Pancreas (tissue), 10 donors: ENCODE data around the gene CPEB4. TPM values are rescaled to one million over a fixed set of nuclear protein-coding genes. Genes with fewer than 3 reads are reported as not detected.

Experiments
- ATAC-seq, 4 donors: fragments of 200-7000 bp; cut with Tn5 transposase; one replicate each; pipeline versions ENCODE4 v1.8.0 to v1.9.1; 2020; ENCODE audit warnings: mild to moderate bottlenecking in 4 of 4, moderate library complexity in 4 of 4
- DNase-seq, 6 donors: peaks; one replicate each; pipeline ENCODE4 v3.0.0-alpha.2; 2020
- FAIRE-seq: peaks from 2 replicates; lab custom pipeline; 2012; peaks lifted over from hg19 to GRCh38; lab: Jason Lieb, UNC
- H3K27ac ChIP-seq, 4 donors: fragments of 200-600 bp; sonication (generic); 1 replicate in 3 of 4; 2 replicates in 1 of 4; pipeline versions ENCODE4 v1.5.0 to v1.8.0; 2020
- H3K27me3 ChIP-seq, 4 donors: fragments of 200-600 bp; one replicate each; pipeline ENCODE4 v1.8.0; 2021
- H3K36me3 ChIP-seq, 3 donors: fragments of 200-600 bp; sonication (generic) in 1 of 3; one replicate each; pipeline versions ENCODE4 v1.5.0 to v1.8.0; 2020 to 2021
- H3K4me1 ChIP-seq, 3 donors: fragments of 200-600 bp; one replicate each; pipeline ENCODE4 v1.8.0; 2021
- H3K4me3 ChIP-seq, 4 donors: fragments of 200-600 bp; sonication (generic) in 2 of 4; one replicate each; pipeline versions ENCODE4 v1.5.0 to v1.8.0; 2020 to 2021
- H3K9me3 ChIP-seq, 4 donors: fragments of 200-600 bp; one replicate each; pipeline ENCODE4 v1.8.0; 2021
- WGBS, 2 donors: extraction: QIAGEN DNeasy Blood & Tissue Kit; methylation state at CpG; one replicate each; pipeline ENCODE4 v1.1.7; 2013; 5-methylcytosine and 5-hydroxymethylcytosine counted together
- intact Hi-C, 3 donors: fragments of 100-400 bp; cut with DNase I; formaldehyde crosslinking; loops; one replicate each; pipeline versions ENCODE4 v1.11.1 to v1.14.2; 2022
- polyA plus RNA-seq, 2 donors: library from polyadenylated mRNA; stranded (reverse); fragments of 200-250 nt; gene quantifications; one replicate each; pipeline ENCODE4 v1.2.3, GENCODE V29; 2013
- total RNA-seq, 6 donors: library from RNA; stranded (reverse); fragmentation: NEBNext Ultra II Directional in 4 of 6; extraction: Animal tissue kit (Norgen Biotek cat#: 25700) in 4 of 6; gene quantifications; one replicate each; pipeline versions ENCODE4 v1.2.1 to v1.2.4, GENCODE V29; 2021 to 2023
- TF ChIP-seq, protein P1 (sequence below), 4 donors: fragments of 200-600 bp; sonication (generic) in 3 of 4; IDR thresholded peaks; one replicate each; pipeline versions ENCODE4 v1.5.0 to v1.8.0; 2021; ENCODE audit warnings: antibody characterized with exemption in 4 of 4
- donor health status: healthy with polysubstance abuse.
- donor health status: DM: no; HTN: no; CAD: no; lungs with moderate emphysema.
- donor health status: DM: no; HTN: no; CAD: no.
- donor health status: control.
- donor health status: control.
- donor health status: Bipolar disorder and iron deficiency.
- donor health status: DM: yes; HTN: yes; CAD: no.
- donor health status: DM: no; HTN: no; CAD: no.
- donor health status: DM: no; HTN: no; CAD: no.
- donor health status: DM: yes; HTN: yes; CAD: no.

CPEB4 gene
- total and polyA plus RNA-seq, 8 donors = 11.6 to 51.2 (median 26.2) TPM

- Histone ChIP-seq H3K27ac (no peak overlapping the region), H3K27me3 (no peaks in the 10 kb centered on the region), H3K36me3 (no peaks in the 10 kb centered on the region), H3K9me3 (no peaks in the 10 kb centered on the region), H3K4me3 (no peak overlapping the region), H3K4me1 (no peaks in the 10 kb centered on the region)
- 88 to 89% methylated on average over 4 of the region's 4 CpGs for WGBS, 2 donors
- no peak for DNase-seq
- ATAC-seq = no peak
- TF ChIP-seq, protein P1, sequence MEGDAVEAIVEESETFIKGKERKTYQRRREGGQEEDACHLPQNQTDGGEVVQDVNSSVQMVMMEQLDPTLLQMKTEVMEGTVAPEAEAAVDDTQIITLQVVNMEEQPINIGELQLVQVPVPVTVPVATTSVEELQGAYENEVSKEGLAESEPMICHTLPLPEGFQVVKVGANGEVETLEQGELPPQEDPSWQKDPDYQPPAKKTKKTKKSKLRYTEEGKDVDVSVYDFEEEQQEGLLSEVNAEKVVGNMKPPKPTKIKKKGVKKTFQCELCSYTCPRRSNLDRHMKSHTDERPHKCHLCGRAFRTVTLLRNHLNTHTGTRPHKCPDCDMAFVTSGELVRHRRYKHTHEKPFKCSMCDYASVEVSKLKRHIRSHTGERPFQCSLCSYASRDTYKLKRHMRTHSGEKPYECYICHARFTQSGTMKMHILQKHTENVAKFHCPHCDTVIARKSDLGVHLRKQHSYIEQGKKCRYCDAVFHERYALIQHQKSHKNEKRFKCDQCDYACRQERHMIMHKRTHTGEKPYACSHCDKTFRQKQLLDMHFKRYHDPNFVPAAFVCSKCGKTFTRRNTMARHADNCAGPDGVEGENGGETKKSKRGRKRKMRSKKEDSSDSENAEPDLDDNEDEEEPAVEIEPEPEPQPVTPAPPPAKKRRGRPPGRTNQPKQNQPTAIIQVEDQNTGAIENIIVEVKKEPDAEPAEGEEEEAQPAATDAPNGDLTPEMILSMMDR (IDR thresholded peaks at IDR 0.05) = no peak
- intact Hi-C loops = no loop called here
- FAIRE-seq = no peak
These were observed 111.9 kb downstream of the CPEB4 start for GRCh38 chr5:174000076-174000475.

GRCh38 chr5:174003795-174004194 lies 115.6 kb downstream of the CPEB4 start:
- FAIRE-seq = no peak
- Histone ChIP-seq H3K27me3 (no peaks in the 10 kb centered on the region), H3K4me1 (no peaks in the 10 kb centered on the region), H3K4me3 (no peak overlapping the region), H3K36me3 (no peaks in the 10 kb centered on the region), H3K27ac (no peak overlapping the region), H3K9me3 (no peaks in the 10 kb centered on the region)
- TF ChIP-seq, protein P1 (IDR thresholded peaks at IDR 0.05) = no peak
- no peak for ATAC-seq
- intact Hi-C loops = no loop called here
- no peak for DNase-seq

- DNase-seq = no peak
- WGBS, 2 donors = 83 to 88% methylated on average over 5 of the region's 5 CpGs
- H3K4me1 ChIP-seq = no peaks in the 10 kb centered on the region
- no peak for FAIRE-seq
- TF ChIP-seq, protein P1 (IDR thresholded peaks at IDR 0.05) = no peak
- no peak overlapping the region for H3K4me3 ChIP-seq
- no peaks in the 10 kb centered on the region for H3K36me3 ChIP-seq
- no peak overlapping the region for H3K27ac ChIP-seq
- intact Hi-C loops = no loop called here
- H3K27me3 ChIP-seq = no peaks in the 10 kb centered on the region
- no peak for ATAC-seq
- no peaks in the 10 kb centered on the region for H3K9me3 ChIP-seq
These were observed 120.8 kb downstream of the CPEB4 start for GRCh38 chr5:174008922-174009321.

DNA sequence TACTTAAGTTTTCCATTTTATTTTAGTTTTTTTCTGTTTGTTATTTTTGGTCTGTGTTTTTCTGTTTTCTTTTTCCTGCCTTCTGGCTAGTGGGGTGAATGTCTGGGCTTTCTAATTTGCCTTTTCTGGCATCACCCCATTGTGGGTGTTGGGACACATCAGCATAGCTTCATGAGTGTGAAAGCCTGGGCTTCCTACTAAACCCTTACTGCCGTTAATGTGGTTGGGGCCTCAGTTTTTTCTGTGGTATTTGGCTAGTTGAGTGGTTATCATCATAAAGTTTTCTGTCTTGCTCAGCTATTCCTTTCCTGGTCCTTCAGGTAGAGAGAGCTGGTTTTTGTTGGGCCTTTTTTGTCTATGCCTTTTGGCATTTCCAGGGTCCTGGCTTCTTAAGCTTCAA lies 122.2 kb downstream of the CPEB4 start:
- TF ChIP-seq, protein P1 (IDR thresholded peaks at IDR 0.05) = no peak
- intact Hi-C loops = no loop called here
- H3K36me3 ChIP-seq = no peaks in the 10 kb centered on the region
- no peak overlapping the region for H3K4me3 ChIP-seq
- no peaks in the 10 kb centered on the region for H3K9me3 ChIP-seq
- WGBS, 2 donors = 67 to 68% methylated on average over 1 of the region's 1 CpG
- no peaks in the 10 kb centered on the region for H3K27me3 ChIP-seq
- FAIRE-seq (no peak), ATAC-seq (no peak), DNase-seq (no peak)
- no peak overlapping the region for H3K27ac ChIP-seq
- H3K4me1 ChIP-seq = no peaks in the 10 kb centered on the region

- no peaks in the 10 kb centered on the region for H3K36me3 ChIP-seq
- DNase-seq = no peak
- ATAC-seq = no peak
- TF ChIP-seq, protein P1 (IDR thresholded peaks at IDR 0.05) = no peak
- no peaks in the 10 kb centered on the region for H3K9me3 ChIP-seq
- no peak overlapping the region for H3K4me3 ChIP-seq
- FAIRE-seq = no peak
- no peaks in the 10 kb centered on the region for H3K4me1 ChIP-seq
- 54 to 62% methylated on average over 3 of the region's 3 CpGs for WGBS, 2 donors
- H3K27me3 ChIP-seq = no peaks in the 10 kb centered on the region
- intact Hi-C loops = no loop called here
- no peak overlapping the region for H3K27ac ChIP-seq
These were observed 123.3 kb downstream of the CPEB4 start for GRCh38 chr5:174011441-174011840.

Other genes starting within 250 kb of the CPEB4 start
- under 1 TPM in 2 of 6 donors, not detected in 4; 0.08 to 0.09 TPM for gene C5orf47, start 100.8 kb downstream of the CPEB4 start, total RNA-seq
- gene C5orf47, start 100.8 kb downstream of the CPEB4 start, polyA plus RNA-seq = under 1 TPM; 0.04 to 0.07 TPM
- under 1 TPM; 0.19 to 0.70 (median 0.38) TPM for gene NSG2, start 157.4 kb downstream of the CPEB4 start, total RNA-seq
- 1 to 10 TPM; 1.1 to 3.5 TPM for gene NSG2, start 157.4 kb downstream of the CPEB4 start, polyA plus RNA-seq